ENCODE data around the gene TMEM139. TPM values are rescaled to one million over a fixed set of nuclear protein-coding genes. Genes with fewer than 3 reads are reported as not detected.

TMEM139 gene
- total RNA-seq, 1 donor from 2014 or later = 8.8 TPM

DNA sequence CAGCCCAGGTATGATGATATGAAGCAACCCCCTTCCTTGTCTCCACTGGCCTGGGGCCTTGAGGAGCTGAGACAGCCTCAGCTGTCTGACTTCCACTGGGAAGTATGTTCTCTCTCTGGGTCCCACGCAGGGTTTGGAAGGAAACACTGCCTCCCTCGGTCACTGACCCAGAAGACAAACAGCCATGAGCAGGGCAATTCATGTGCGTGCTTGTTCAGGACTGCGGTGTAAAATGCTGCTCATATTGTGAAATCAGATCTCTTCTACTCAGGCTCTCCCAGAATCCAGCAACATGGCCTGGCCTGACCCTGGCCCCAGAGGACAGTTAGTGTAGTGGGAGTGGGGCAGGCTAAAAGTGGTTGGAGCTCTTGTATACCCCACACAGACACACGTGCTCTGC lies 33.9 kb downstream of the TMEM139 start:
- peak overlapping the region; percentile 26 for H3K27ac ChIP-seq (replicated peaks)
- no peaks in the 10 kb centered on the region for H3K9me3 ChIP-seq (replicated peaks)
- intact Hi-C loops (cut with micrococcal nuclease) = no loop called here
- TF ChIP-seq, protein P1, sequence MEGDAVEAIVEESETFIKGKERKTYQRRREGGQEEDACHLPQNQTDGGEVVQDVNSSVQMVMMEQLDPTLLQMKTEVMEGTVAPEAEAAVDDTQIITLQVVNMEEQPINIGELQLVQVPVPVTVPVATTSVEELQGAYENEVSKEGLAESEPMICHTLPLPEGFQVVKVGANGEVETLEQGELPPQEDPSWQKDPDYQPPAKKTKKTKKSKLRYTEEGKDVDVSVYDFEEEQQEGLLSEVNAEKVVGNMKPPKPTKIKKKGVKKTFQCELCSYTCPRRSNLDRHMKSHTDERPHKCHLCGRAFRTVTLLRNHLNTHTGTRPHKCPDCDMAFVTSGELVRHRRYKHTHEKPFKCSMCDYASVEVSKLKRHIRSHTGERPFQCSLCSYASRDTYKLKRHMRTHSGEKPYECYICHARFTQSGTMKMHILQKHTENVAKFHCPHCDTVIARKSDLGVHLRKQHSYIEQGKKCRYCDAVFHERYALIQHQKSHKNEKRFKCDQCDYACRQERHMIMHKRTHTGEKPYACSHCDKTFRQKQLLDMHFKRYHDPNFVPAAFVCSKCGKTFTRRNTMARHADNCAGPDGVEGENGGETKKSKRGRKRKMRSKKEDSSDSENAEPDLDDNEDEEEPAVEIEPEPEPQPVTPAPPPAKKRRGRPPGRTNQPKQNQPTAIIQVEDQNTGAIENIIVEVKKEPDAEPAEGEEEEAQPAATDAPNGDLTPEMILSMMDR (IDR thresholded peaks at IDR 0.05; ENCODE audit: borderline replicate concordance) = no peak
- H3K4me3 ChIP-seq = no peak overlapping the region
- H3K27me3 ChIP-seq (ENCODE audit: low read depth) = no peaks in the 10 kb centered on the region
- DNase-seq = no peak
- no peaks in the 10 kb centered on the region for H3K36me3 ChIP-seq
- H3K4me1 ChIP-seq = peaks cover 9% of the 10 kb centered on the region

DNA sequence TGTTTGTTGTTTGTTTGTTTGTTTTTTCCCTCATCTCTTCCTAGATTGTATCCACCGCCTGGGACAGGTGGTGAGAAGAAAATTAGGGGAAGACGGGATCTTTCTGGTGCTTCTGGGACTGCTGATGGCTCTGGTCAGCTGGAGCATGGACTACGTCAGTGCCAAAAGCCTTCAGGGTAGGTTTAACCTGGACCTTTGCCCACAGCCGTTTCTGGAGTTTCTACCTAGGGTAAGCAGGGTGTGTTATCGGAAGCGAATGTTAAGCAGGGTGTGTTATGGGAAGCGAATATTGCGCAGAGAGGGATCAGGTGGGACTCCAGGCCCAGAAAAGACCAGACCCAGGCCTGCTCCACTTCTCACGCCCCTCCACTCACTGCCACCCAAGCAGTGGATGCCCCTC lies 35.9 kb downstream of the TMEM139 start:
- H3K36me3 ChIP-seq = no peaks in the 10 kb centered on the region
- no peak for DNase-seq
- no peaks in the 10 kb centered on the region for H3K9me3 ChIP-seq (replicated peaks)
- H3K4me1 ChIP-seq = peaks cover 21% of the 10 kb centered on the region
- intact Hi-C loops (cut with micrococcal nuclease) = no loop called here
- no peak overlapping the region for H3K4me3 ChIP-seq
- H3K27ac ChIP-seq (replicated peaks) = no peak overlapping the region
- H3K27me3 ChIP-seq (ENCODE audit: low read depth) = no peaks in the 10 kb centered on the region
- TF ChIP-seq, protein P1 (IDR thresholded peaks at IDR 0.05; ENCODE audit: borderline replicate concordance) = no peak

DNA sequence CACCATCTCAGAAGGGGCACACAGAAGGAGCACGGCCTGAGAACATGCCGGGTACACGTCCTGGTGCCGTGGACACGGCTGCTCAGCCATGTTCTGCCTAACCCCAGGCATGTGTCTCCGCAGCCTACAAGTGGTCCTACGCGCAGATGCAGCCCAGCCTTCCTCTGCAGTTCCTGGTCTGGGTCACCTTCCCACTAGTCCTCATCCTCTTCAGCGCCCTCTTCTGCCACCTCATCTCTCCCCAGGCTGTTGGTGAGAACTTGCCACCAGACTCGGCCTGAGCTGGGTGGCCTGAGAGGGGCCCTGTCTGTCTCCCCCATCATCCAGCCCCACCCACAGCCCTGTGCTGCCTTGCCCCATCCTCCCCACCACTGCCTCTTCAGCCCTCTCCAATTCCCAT lies 36.5 kb downstream of the TMEM139 start:
- Histone ChIP-seq H3K36me3 (no peaks in the 10 kb centered on the region), H3K4me1 (peaks cover 21% of the 10 kb centered on the region), H3K9me3 (replicated peaks) (no peaks in the 10 kb centered on the region), H3K4me3 (no peak overlapping the region), H3K27ac (replicated peaks) (no peak overlapping the region), H3K27me3 (ENCODE audit: low read depth) (no peaks in the 10 kb centered on the region)
- DNase-seq = no peak
- intact Hi-C loops (cut with micrococcal nuclease) = no loop called here
- TF ChIP-seq, protein P1 (IDR thresholded peaks at IDR 0.05; ENCODE audit: borderline replicate concordance) = no peak

DNA sequence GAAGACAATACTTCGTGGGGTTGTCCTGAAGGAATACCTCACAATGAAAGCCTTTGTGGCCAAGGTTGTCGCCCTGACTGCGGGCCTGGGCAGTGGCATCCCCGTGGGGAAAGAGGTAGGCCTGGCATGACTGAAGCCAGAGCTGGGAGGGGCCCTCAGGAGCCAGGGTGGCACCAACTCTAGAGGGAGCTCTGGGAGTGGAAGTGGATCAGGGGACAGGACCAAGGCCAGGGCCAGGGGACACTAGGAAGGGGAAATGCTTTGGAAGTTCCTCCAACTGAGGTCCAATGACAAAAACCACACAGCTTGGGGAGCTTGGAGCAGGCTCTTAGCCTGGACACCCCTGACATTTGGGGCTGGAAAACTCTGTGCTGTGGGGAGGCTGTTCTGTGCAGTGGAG lies 37.0 kb downstream of the TMEM139 start:
- peak overlapping the region; percentile 60 for H3K27ac ChIP-seq (replicated peaks)
- intact Hi-C loops (cut with micrococcal nuclease) = no loop called here
- no peaks in the 10 kb centered on the region for H3K27me3 ChIP-seq (ENCODE audit: low read depth)
- no peak for DNase-seq
- no peak overlapping the region for H3K4me3 ChIP-seq
- peaks cover 21% of the 10 kb centered on the region for H3K4me1 ChIP-seq
- no peaks in the 10 kb centered on the region for H3K36me3 ChIP-seq
- H3K9me3 ChIP-seq (replicated peaks) = no peaks in the 10 kb centered on the region
- TF ChIP-seq, protein P1 (IDR thresholded peaks at IDR 0.05; ENCODE audit: borderline replicate concordance) = peak; percentile 20

DNA sequence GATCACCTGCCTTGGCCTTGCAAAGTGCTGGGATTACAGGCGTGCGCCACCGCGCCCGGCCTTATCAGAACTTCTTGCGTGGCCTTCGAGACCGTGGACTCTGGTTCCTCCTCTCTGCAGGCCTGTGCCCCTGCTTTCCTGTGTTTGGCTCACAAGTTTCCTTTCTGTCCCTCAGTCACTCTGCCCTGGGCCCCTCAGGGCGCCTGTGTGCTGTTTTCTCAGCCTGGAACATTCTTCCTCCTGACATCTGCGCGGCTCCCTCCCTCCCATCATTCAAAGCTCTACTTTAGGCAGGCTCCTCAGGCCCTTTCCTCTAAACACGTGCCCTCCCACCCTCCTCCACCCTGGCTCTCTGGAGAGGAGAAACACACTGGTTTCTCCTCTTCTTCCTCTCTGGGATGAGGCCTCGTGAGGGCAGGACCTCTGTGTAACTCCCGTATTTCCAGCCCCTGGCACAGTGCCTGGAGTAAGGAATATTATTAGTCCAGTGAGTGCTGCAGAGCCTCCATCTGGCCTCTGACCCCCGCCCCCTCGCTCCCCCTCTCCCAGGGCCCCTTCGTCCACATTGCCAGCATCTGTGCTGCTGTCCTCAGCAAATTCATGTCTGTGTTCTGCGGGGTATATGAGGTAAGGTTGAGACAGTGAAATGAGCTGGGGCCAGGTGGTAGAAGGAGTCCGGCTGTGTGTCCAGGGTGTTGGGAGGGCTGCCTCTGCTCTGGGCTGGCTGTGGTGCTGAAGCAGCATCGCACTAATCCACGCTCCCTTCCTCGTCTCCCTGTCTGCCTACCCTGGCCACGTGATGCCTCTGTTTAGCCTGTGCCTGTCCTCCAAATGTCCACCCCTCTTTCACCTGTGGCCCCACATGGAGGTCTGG lies 38.2 kb downstream of the TMEM139 start:
- intact Hi-C loops (cut with micrococcal nuclease) = no loop called here

More for the DNA sequence above, 38.2 kb downstream of the TMEM139 start:
- peak overlapping the region; percentile 60 for H3K27ac ChIP-seq (replicated peaks)
- H3K4me3 ChIP-seq = no peak overlapping the region
- TF ChIP-seq, protein P1 (IDR thresholded peaks at IDR 0.05; ENCODE audit: borderline replicate concordance) = no peak
- DNase-seq = peak; percentile 52
- no peaks in the 10 kb centered on the region for H3K27me3 ChIP-seq (ENCODE audit: low read depth)
- peaks cover 21% of the 10 kb centered on the region for H3K4me1 ChIP-seq
- no peaks in the 10 kb centered on the region for H3K9me3 ChIP-seq (replicated peaks)
- H3K36me3 ChIP-seq = no peaks in the 10 kb centered on the region

Measured in left ventricle myocardium inferior (tissue), 1 donor.